Astrocyte of the spinal cord (primary cell): Measurements from ENCODE around the gene RNGTT.
A peak's percentile ranks its signal among the peaks of the same experiment; 100 is the strongest.

ENCODE experiments used
- DNase-seq: peaks from one replicate; pipeline ENCODE4 v3.0.0; 2011; ENCODE audit warnings: low read depth, low spot score
- H3K4me3 ChIP-seq: 2 replicates; pipeline ENCODE4 v1.5.1; 2011; ENCODE audit warnings: low read depth, mild to moderate bottlenecking, low read length, moderate library complexity
- in situ Hi-C: cut with HindIII; loops from 2 replicates; pipeline ENCODE4 v1.10.0; 2017; ENCODE audit warnings: low sequenced_read_pairs
- TF ChIP-seq, protein P1 (sequence below): IDR thresholded peaks from 2 replicates; pipeline ENCODE4 v1.5.1; 2012; ENCODE audit warnings: low read depth, mild to moderate bottlenecking, low read length, inconsistent platforms

RNGTT gene

DNA sequence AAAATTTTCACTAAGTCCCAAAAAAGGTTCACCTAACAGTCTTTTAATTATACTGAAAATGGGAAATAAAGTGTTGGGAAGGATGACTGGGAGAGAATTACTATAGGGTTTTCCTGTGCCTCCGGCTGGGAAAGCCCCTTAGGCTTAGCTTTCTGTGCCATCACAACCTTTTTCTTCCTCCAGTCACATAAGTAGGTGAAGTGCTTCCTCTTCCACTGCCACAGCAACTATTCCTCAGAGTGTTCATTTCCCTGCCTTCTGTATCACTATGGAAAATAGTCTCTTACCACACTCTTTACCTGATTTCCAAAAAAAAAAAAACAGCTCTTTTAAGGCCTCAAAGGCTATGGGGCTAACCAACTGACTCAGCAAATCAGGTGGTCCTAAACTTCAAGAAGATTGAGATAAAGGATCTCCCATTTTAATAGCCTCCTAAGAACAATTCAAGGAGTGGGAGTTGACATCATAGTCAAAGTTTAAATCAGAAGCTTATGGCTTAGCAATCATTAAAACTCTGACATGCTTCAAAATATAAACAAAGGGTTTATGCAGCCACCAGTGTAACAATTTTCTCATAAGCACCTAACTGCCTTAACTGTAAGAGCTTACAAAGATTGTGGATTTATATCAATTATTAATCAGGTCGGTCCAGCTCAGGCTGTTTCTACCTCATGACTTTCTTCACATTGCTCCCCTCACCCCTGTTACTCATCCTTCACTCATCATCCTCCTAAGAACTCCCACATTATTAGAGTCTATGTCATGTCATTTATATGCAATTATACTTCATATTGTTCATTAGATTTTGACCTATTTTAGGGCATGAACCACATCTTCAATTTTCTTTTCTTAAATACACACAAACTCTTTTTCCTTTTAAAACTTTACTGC lies 95.3 kb downstream of the RNGTT start:
- DNase-seq: peak; percentile 65
- TF ChIP-seq, protein P1, sequence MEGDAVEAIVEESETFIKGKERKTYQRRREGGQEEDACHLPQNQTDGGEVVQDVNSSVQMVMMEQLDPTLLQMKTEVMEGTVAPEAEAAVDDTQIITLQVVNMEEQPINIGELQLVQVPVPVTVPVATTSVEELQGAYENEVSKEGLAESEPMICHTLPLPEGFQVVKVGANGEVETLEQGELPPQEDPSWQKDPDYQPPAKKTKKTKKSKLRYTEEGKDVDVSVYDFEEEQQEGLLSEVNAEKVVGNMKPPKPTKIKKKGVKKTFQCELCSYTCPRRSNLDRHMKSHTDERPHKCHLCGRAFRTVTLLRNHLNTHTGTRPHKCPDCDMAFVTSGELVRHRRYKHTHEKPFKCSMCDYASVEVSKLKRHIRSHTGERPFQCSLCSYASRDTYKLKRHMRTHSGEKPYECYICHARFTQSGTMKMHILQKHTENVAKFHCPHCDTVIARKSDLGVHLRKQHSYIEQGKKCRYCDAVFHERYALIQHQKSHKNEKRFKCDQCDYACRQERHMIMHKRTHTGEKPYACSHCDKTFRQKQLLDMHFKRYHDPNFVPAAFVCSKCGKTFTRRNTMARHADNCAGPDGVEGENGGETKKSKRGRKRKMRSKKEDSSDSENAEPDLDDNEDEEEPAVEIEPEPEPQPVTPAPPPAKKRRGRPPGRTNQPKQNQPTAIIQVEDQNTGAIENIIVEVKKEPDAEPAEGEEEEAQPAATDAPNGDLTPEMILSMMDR: no peak
- H3K4me3 ChIP-seq: no peak overlapping the region
- in situ Hi-C loops: no loop called here

DNA sequence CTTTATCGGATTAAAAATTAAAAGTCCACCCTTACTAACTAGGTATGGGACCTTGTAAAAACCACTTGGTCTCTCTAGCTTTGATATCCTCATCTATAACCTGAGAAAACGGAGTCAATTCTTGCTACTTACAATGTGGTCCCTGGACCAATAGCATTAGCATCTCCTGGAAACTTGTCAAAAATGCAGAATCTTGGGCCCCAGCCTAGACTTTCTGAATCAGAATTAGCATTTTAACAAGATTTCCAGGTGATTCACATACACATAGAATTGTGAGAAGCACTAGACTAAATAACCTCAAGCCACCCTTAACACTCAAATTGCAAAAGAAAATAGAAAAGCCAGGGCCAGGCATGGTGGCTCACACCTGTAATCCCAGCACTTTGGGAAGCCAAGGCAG lies 96.6 kb downstream of the RNGTT start:
- in situ Hi-C loops: no loop called here
- TF ChIP-seq, protein P1: no peak
- H3K4me3 ChIP-seq: no peak overlapping the region
- DNase-seq: peak; percentile 46

DNA sequence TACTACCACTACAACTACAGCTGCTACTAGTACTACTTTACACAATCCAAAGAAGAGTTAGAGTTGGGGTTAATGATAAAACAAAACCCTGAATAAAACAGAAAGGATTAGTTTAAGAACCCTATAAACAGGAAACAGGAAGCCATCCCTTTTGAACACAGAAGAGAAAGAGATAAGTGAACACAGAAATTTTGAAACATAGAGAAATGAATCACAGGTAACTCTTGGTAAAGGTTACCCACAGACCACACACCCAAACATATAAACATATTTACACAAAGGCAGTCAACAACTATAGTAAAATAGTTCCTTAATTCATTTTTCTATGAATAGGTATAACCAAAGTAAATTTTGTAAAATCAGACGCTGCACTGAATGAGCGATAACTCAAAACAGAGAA lies 98.1 kb downstream of the RNGTT start:
- H3K4me3 ChIP-seq: no peak overlapping the region
- TF ChIP-seq, protein P1: no peak
- in situ Hi-C loops: no loop called here
- DNase-seq: no peak

- no peak for DNase-seq
- H3K4me3 ChIP-seq: no peak overlapping the region
- in situ Hi-C loops: no loop called here
- TF ChIP-seq, protein P1: no peak
Observed at GRCh38 chr6:88864359-88865054, 98.9 kb downstream of the RNGTT start.

GRCh38 chr6:88860310-88860709 lies 103.1 kb downstream of the RNGTT start:
- no peak for DNase-seq
- H3K4me3 ChIP-seq: no peak overlapping the region
- in situ Hi-C loops: no loop called here
- TF ChIP-seq, protein P1: no peak

- in situ Hi-C loops: no loop called here
- TF ChIP-seq, protein P1: no peak
- DNase-seq: no peak
- H3K4me3 ChIP-seq: no peak overlapping the region
Observed at GRCh38 chr6:88858455-88858854, 105.0 kb downstream of the RNGTT start.
